Neural progenitor cell (in vitro differentiated cells): ENCODE data around the gene TBC1D20. TPM values are rescaled to one million over a fixed set of nuclear protein-coding genes. Genes with fewer than 3 reads are reported as not detected.
"Not testable (repeated sequence)": the region's sequence is repeated elsewhere in the genome, so short reads cannot be mapped to it uniquely, and the experiment has no call there.

Experiments
- DNase-seq: peaks from one replicate; pipeline ENCODE4 v3.0.0-alpha.2; 2016; ENCODE audit warnings: low spot score
- H2AFZ ChIP-seq: fragments of 200-600 bp; sonication (generic); replicated peaks from 2 replicates; pipeline ENCODE4 v1.6.1; 2016; ENCODE audit warnings: antibody characterized with exemption
- H3F3A ChIP-seq: fragments of 200-600 bp; sonication (generic); 2 replicates; pipeline ENCODE4 v1.6.1; 2016; ENCODE audit warnings: antibody characterized with exemption, low read depth
- H3K27ac ChIP-seq: fragments of 200-600 bp; sonication (generic); 2 replicates; pipeline ENCODE4 v1.5.1; 2016; ENCODE audit warnings: mild to moderate bottlenecking
- H3K27me3 ChIP-seq: fragments of 200-600 bp; sonication (generic); 2 replicates; pipeline ENCODE4 v1.6.1; 2016; ENCODE audit warnings: mild to moderate bottlenecking, moderate library complexity
- H3K36me3 ChIP-seq: fragments of 200-600 bp; sonication (generic); 2 replicates; pipeline ENCODE4 v1.5.1; 2016
- H3K4me1 ChIP-seq: fragments of 200-600 bp; sonication (generic); 2 replicates; pipeline ENCODE4 v1.6.1; 2016; ENCODE audit warnings: mixed run types
- H3K4me2 ChIP-seq: fragments of 200-600 bp; sonication (generic); 2 replicates; pipeline ENCODE4 v1.6.1; 2016
- H3K4me3 ChIP-seq: fragments of 200-600 bp; sonication (generic); 2 replicates; pipeline ENCODE4 v1.5.1; 2016
- H3K79me2 ChIP-seq: fragments of 200-600 bp; sonication (generic); 2 replicates; pipeline ENCODE4 v1.6.1; 2016; ENCODE audit warnings: low read depth
- H3K9ac ChIP-seq: fragments of 200-600 bp; sonication (generic); 2 replicates; pipeline ENCODE4 v1.6.1; 2016
- H3K9me3 ChIP-seq: fragments of 200-600 bp; sonication (generic); 2 replicates; pipeline ENCODE4 v1.5.1; 2016; ENCODE audit warnings: low read depth
- H4K20me1 ChIP-seq: fragments of 200-600 bp; sonication (generic); 2 replicates; pipeline ENCODE4 v1.6.1; 2016; ENCODE audit warnings: low read depth
- H3K27ac Mint-ChIP-seq: 3 replicates; pipeline ENCODE4 v1.8.0; 2021; ENCODE audit warnings: mixed read lengths
- H3K27me3 Mint-ChIP-seq: 2 replicates; pipeline ENCODE4 v1.8.0; 2022; ENCODE audit warnings: low read depth, mild to moderate bottlenecking, inconsistent platforms, moderate library complexity, mixed read lengths; ENCODE audit not compliant: insufficient read depth
- H3K36me3 Mint-ChIP-seq: 3 replicates; pipeline ENCODE4 v1.8.0; 2021; ENCODE audit warnings: mixed read lengths
- H3K4me1 Mint-ChIP-seq: 3 replicates; pipeline ENCODE4 v1.8.0; 2021; ENCODE audit warnings: mixed read lengths
- H3K4me3 Mint-ChIP-seq: 3 replicates; pipeline ENCODE4 v1.8.0; 2021; ENCODE audit warnings: mild to moderate bottlenecking, moderate library complexity, mixed read lengths
- H3K9me3 Mint-ChIP-seq: 3 replicates; pipeline ENCODE4 v1.8.0; 2020; ENCODE audit warnings: mixed read lengths
- EZH2 ChIP-seq: fragments of 200-600 bp; sonication (generic); IDR thresholded peaks from 2 replicates; pipeline ENCODE4 v1.6.1; 2017; ENCODE audit warnings: antibody characterized with exemption, mild to moderate bottlenecking, moderate library complexity
- EZH2phosphoT487 ChIP-seq: fragments of 200-600 bp; sonication (generic); IDR thresholded peaks from 2 replicates; pipeline ENCODE4 v1.6.1; 2017; ENCODE audit warnings: antibody characterized with exemption
- total RNA-seq: library from RNA; depleted of rRNA; stranded (reverse); fragments of >200 nt; gene quantifications from 2 replicates; pipeline ENCODE4 v1.2.3, GENCODE V29; 2015; ENCODE audit warnings: low replicate concordance
- TF ChIP-seq, protein P1 (sequence below): fragments of 200-600 bp; sonication (generic); IDR thresholded peaks from 2 replicates; pipeline ENCODE4 v1.5.1; 2017; ENCODE audit warnings: antibody characterized with exemption, mild to moderate bottlenecking

Gene TBC1D20
- total RNA-seq, 1 donor from 2014 or later, result 23.2 TPM

DNA sequence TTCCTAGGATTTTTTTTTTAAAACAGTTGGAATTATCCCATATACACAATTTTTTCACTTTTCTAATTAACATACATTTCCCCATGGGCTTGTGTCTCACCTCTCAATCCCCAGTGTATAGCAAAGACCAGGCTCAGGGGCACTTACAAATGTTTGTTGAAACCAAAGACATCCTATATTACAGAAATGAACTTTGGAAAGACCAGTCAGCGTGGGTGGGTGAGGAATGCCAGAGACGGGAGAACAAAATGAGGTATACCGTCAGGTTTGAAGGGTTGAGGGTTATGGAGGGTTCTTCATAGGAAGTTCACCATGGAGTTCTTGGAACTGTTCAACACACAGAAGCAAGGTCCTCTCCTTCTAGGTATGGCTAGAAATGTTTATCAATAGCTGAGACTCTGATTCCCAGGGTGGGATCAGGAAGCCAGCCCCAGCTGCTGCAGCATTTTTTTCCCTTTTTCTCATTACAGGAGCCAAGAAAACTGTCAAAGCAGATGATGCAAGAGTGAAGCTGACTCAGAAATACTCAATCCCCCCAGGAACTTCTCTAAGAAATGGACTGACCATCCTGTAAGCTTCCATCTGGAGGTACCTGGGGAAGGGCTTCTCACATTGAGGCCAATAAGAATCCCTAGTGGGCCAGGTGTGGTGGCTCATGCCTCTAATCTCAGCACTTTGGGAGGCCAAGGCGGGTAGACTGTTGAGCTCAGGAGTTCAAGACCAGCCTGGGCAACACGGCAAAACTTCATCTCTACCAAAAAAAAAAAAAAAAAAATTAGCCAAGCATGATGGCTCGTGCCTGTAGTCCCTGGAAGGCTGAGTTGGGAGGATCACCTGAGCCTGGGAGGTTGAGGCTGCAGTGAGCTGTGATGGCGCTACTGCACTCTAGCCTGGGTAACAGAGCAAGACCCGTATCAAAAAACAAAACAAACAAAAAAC, 15.9 kb upstream of the TBC1D20 start:
- Histone ChIP-seq H3K4me3 (no peak overlapping the region), H3K27ac (no peak overlapping the region), H3F3A (peaks cover 24% of the 10 kb centered on the region), H3K4me2 (no peak overlapping the region), H2AFZ (no peak overlapping the region), H3K79me2 (no peaks in the 10 kb centered on the region), H3K27me3 (no peaks in the 10 kb centered on the region), H3K9ac (no peak overlapping the region), H3K4me1 (no peaks in the 10 kb centered on the region), H4K20me1 (peaks cover 9% of the 10 kb centered on the region), H3K36me3 (peaks cover 3% of the 10 kb centered on the region), H3K9me3 (no peaks in the 10 kb centered on the region)
- DNase-seq, result no peak
- H3K27ac Mint-ChIP-seq, result no peak overlapping the region
- H3K27me3 Mint-ChIP-seq, result peaks cover 3% of the 10 kb centered on the region
- H3K36me3 Mint-ChIP-seq, result peaks cover 38% of the 10 kb centered on the region
- no peak for TF ChIP-seq EZH2phosphoT487
- no peak for TF ChIP-seq EZH2
- TF ChIP-seq, protein P1, sequence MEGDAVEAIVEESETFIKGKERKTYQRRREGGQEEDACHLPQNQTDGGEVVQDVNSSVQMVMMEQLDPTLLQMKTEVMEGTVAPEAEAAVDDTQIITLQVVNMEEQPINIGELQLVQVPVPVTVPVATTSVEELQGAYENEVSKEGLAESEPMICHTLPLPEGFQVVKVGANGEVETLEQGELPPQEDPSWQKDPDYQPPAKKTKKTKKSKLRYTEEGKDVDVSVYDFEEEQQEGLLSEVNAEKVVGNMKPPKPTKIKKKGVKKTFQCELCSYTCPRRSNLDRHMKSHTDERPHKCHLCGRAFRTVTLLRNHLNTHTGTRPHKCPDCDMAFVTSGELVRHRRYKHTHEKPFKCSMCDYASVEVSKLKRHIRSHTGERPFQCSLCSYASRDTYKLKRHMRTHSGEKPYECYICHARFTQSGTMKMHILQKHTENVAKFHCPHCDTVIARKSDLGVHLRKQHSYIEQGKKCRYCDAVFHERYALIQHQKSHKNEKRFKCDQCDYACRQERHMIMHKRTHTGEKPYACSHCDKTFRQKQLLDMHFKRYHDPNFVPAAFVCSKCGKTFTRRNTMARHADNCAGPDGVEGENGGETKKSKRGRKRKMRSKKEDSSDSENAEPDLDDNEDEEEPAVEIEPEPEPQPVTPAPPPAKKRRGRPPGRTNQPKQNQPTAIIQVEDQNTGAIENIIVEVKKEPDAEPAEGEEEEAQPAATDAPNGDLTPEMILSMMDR, result no peak
- peaks cover under 1% of the 10 kb centered on the region for H3K9me3 Mint-ChIP-seq
- H3K4me1 Mint-ChIP-seq, result no peaks in the 10 kb centered on the region
- H3K4me3 Mint-ChIP-seq, result no peak overlapping the region

DNA sequence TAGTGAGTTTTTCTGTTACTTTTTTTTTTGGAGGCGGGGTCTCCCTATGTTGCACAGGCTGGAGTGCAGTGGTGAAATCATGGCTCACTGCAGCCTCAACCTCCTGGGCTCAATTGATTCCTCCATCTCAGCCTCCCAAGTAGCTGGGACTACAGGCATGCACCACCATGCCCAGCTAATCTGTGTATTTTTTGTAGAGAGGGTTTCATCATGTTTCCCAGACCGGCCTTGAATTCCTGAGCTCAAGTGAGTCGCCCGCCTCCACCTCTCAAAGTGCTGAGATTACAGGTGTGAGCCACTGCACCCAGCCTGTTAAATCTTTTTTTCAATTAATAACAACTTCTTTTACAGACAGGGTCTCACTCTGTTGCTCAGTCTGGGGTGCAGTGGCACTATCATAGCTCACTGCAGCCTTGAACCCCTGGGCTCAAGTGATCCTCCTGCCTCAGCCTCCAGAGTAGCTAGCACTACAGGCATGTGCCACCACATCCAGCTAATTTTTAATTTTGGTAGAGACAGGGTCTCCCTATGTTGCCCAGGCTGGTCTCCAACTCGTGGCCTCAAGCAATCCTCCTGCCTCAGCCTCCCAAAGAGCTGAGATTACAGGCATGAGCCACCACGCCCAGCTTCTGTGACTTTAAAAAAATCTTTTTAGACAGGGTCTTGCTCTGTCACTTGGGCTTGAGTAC, 14.4 kb upstream of the TBC1D20 start:
- H3K4me3 ChIP-seq, H3K4me3 Mint-ChIP-seq, H3K9me3 ChIP-seq, H3K9me3 Mint-ChIP-seq, H3K27me3 Mint-ChIP-seq, H3K36me3 ChIP-seq, H3K79me2 ChIP-seq, H3K27ac Mint-ChIP-seq, H3K27me3 ChIP-seq, DNase-seq, H3K4me2 ChIP-seq, H3K9ac ChIP-seq, H4K20me1 ChIP-seq, H3K4me1 Mint-ChIP-seq, H2AFZ ChIP-seq, H3K27ac ChIP-seq, H3K4me1 ChIP-seq: not testable (repeated sequence)
- peaks cover 34% of the 10 kb centered on the region for H3K36me3 Mint-ChIP-seq
- peaks cover 20% of the 10 kb centered on the region for H3F3A ChIP-seq

DNA sequence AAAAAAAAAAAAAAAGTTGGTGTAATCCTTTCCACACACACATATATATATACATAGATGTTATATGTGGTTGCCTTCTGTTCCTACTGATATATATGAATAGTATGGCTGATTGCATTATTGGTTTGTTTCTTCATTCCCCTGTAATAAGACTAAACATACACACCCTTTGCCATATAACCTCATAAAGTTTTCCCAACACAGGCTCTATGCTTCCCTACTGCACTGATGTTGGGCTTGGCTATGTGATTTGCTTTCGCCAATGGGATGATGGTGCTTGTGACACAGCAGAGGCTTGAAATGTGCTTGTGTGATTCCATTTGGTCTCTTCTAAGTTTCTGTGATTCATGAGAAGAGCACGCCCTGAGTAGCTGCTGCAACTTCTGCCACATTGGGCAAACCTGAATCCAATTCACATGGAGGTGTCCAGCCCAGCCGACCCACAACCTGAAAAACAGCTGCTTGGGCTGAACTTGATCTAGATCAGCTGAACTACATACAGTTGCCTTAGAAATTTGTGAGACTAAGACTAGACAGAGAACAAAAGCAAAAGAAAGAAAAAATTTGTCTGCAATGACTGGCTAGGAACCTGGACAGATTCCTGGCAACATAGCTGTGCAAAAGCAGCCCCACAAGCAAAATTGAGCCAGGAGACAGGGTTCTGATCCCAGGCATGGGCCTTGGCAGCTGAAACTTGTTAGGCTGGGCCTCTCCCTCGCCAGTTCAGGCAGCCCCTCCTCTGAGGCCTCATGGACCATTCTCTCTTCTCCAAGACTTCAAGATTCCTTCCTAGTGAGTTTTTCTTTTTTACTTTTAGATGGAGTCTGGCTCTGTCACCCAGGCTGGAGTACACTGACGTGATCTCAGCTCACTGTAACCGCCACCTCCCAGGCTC, 13.4 kb upstream of the TBC1D20 start:
- H3K4me1 ChIP-seq, result no peaks in the 10 kb centered on the region
- no peak overlapping the region for H3K9ac ChIP-seq
- Mint-ChIP-seq H3K4me1 (no peaks in the 10 kb centered on the region), H3K9me3 (peaks cover 9% of the 10 kb centered on the region), H3K36me3 (peaks cover 31% of the 10 kb centered on the region), H3K27ac (no peak overlapping the region), H3K4me3 (no peak overlapping the region), H3K27me3 (peaks cover 3% of the 10 kb centered on the region)
- no peak for DNase-seq
- no peak overlapping the region for H3K4me2 ChIP-seq
- no peaks in the 10 kb centered on the region for H3K36me3 ChIP-seq
- H2AFZ ChIP-seq, result no peak overlapping the region
- H3K9me3 ChIP-seq, result no peaks in the 10 kb centered on the region
- H3F3A ChIP-seq, result peaks cover 15% of the 10 kb centered on the region
- no peaks in the 10 kb centered on the region for H3K79me2 ChIP-seq
- H3K4me3 ChIP-seq, result no peak overlapping the region
- H3K27me3 ChIP-seq, result no peaks in the 10 kb centered on the region
- TF ChIP-seq EZH2phosphoT487 (no peak), EZH2 (no peak)
- TF ChIP-seq, protein P1, result no peak
- H4K20me1 ChIP-seq, result peaks cover 3% of the 10 kb centered on the region
- no peak overlapping the region for H3K27ac ChIP-seq
